Neural cell (in vitro differentiated cells): Measurements from ENCODE around the gene ENDOV. TPM values are rescaled to one million over a fixed set of nuclear protein-coding genes. Genes with fewer than 3 reads are reported as not detected.

Experiments
- H2AFZ ChIP-seq: fragments of 200-600, 300-800 bp; sonication (generic), shearing (Covaris generic); 2 replicates; pipeline ENCODE4 v1.6.0; 2014; ENCODE audit warnings: low read depth, mild to moderate bottlenecking, antibody characterized with exemption, low read length, moderate library complexity
- H3F3A ChIP-seq: fragments of 200-600 bp; shearing (Covaris generic); 2 replicates; pipeline ENCODE4 v1.6.1; 2016; ENCODE audit warnings: mild to moderate bottlenecking, moderate library complexity, mixed read lengths, antibody characterized with exemption, low read length; ENCODE audit not compliant: insufficient read depth, poor library complexity, severe bottlenecking
- H3K27ac ChIP-seq: fragments of 200-600, 300-800 bp; sonication (generic), shearing (Covaris generic); 2 replicates; pipeline ENCODE4 v1.5.1; 2014; ENCODE audit warnings: mild to moderate bottlenecking, low read length, moderate library complexity
- H3K27me3 ChIP-seq: fragments of 300-800, 200-600 bp; sonication (generic), shearing (Covaris generic); 2 replicates; pipeline ENCODE4 v1.6.0; 2014; ENCODE audit warnings: mild to moderate bottlenecking, low read depth, low read length, moderate library complexity; ENCODE audit not compliant: insufficient read depth
- H3K36me3 ChIP-seq: fragments of 300-800, 200-600 bp; sonication (generic), shearing (Covaris generic); 2 replicates; pipeline ENCODE4 v1.5.1; 2014; ENCODE audit warnings: mild to moderate bottlenecking, antibody characterized with exemption, low read length, moderate library complexity; ENCODE audit not compliant: insufficient read depth
- H3K4me2 ChIP-seq: fragments of 300-800, 200-600 bp; sonication (generic), shearing (Covaris generic); 2 replicates; pipeline ENCODE4 v1.6.0; 2014; ENCODE audit warnings: mild to moderate bottlenecking, low read length
- H3K4me3 ChIP-seq: fragments of 300-800, 200-600 bp; sonication (generic), shearing (Covaris generic); 2 replicates; pipeline ENCODE4 v1.5.1; 2014; ENCODE audit warnings: mild to moderate bottlenecking, low read length, moderate library complexity
- H3K79me2 ChIP-seq: fragments of 200-600 bp; shearing (Covaris generic); replicated peaks from 2 replicates; pipeline ENCODE4 v1.6.0; 2014; ENCODE audit warnings: mild to moderate bottlenecking, low read length, moderate library complexity; ENCODE audit not compliant: insufficient read depth
- H3K9ac ChIP-seq: fragments of 300-800, 200-600 bp; sonication (generic), shearing (Covaris generic); 2 replicates; pipeline ENCODE4 v1.6.1; 2016; ENCODE audit warnings: mild to moderate bottlenecking, low read length, mixed read lengths
- H3K9me2 ChIP-seq: fragments of 200-600 bp; shearing (Covaris generic); 2 replicates; pipeline ENCODE4 v1.6.1; 2016; ENCODE audit warnings: mild to moderate bottlenecking, low read length, mixed read lengths; ENCODE audit not compliant: insufficient read depth
- H3K9me3 ChIP-seq: fragments of 200-600, 300-800 bp; sonication (generic), shearing (Covaris generic); 2 replicates; pipeline ENCODE4 v1.6.1; 2016; ENCODE audit warnings: mild to moderate bottlenecking, mixed run types, low read length, moderate library complexity, mixed read lengths
- H4K20me1 ChIP-seq: fragments of 200-600 bp; shearing (Covaris generic); 2 replicates; pipeline ENCODE4 v1.6.1; 2016; ENCODE audit warnings: mild to moderate bottlenecking, mixed run types; ENCODE audit not compliant: insufficient read depth
- CTCF ChIP-seq: fragments of 450-650 bp; IDR thresholded peaks from 2 replicates; pipeline ENCODE4 v1.5.1; 2014; ENCODE audit warnings: antibody characterized with exemption, mild to moderate bottlenecking, moderate library complexity; ENCODE audit not compliant: poor library complexity, severe bottlenecking
- EP300 ChIP-seq: fragments of 450-650 bp; conservative IDR thresholded peaks from 2 replicates; pipeline ENCODE4 v1.6.1; 2014; ENCODE audit warnings: antibody characterized with exemption, mild to moderate bottlenecking, moderate library complexity; ENCODE audit not compliant: poor library complexity, severe bottlenecking
- EZH2 ChIP-seq: fragments of 200-600, 300-800 bp; shearing (Covaris generic), sonication (generic); IDR thresholded peaks from 2 replicates; pipeline ENCODE4 v1.6.1; 2014; ENCODE audit warnings: antibody characterized with exemption, low read length, borderline replicate concordance, mild to moderate bottlenecking; ENCODE audit not compliant: insufficient read depth, poor library complexity, severe bottlenecking
- MXI1 ChIP-seq: fragments of 450-650 bp; conservative IDR thresholded peaks from 2 replicates; pipeline ENCODE4 v1.6.1; 2014; ENCODE audit warnings: antibody characterized with exemption, mild to moderate bottlenecking; ENCODE audit not compliant: poor library complexity, severe bottlenecking
- POLR2AphosphoS5 ChIP-seq: IDR thresholded peaks from 2 replicates; pipeline ENCODE4 v1.6.1; 2012
- RAD21 ChIP-seq: fragments of 450-650 bp; conservative IDR thresholded peaks from 2 replicates; pipeline ENCODE4 v1.6.1; 2014; ENCODE audit warnings: antibody characterized with exemption, mild to moderate bottlenecking, moderate library complexity
- REST ChIP-seq: IDR thresholded peaks from 2 replicates; pipeline ENCODE4 v1.6.1; 2012; ENCODE audit warnings: borderline replicate concordance
- SMC3 ChIP-seq: fragments of 450-650 bp; conservative IDR thresholded peaks from 2 replicates; pipeline ENCODE4 v1.6.1; 2014; ENCODE audit warnings: antibody characterized with exemption, mild to moderate bottlenecking, moderate library complexity; ENCODE audit not compliant: poor library complexity
- TAF1 ChIP-seq: IDR thresholded peaks from 2 replicates; pipeline ENCODE4 v1.6.1; 2012; ENCODE audit warnings: low read depth
- polyA plus RNA-seq: library from polyadenylated mRNA; depleted of rRNA; stranded (reverse); fragments of >200 nt; gene quantifications from 2 replicates; pipeline ENCODE4 v1.2.3, GENCODE V29; 2014

ENDOV gene
- polyA plus RNA-seq, 1 donor from 2014 or later: 31.2 TPM

DNA sequence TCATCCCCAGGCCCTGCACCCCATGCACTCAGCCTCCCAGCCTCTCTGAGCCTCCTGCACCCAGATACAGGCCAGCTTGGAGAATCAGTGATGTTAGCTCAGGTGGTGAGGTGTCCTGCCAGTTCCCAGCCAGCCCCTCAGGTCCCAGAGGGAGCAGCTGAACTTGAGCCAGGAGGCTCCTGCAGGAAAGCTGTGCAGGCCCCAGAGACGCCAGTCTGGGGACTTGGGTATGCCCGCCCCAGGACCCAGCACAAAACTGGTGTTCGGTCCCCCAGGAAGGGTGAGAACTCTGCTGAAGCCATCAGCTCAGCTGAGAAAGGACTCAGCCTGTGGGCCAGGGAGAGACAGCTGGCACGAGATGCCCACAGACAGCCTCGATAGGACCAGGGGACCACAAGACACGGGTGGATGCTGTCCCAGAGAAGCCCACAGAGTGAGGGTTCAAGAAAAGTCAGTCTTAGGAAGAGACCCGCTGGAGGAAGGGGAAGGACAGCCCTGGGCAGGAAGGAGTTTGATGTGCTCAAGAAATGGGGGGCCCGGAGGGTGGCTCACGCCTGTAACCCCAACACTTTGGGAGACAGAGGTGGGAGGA lies 11.0 kb downstream of the ENDOV start:
- Histone ChIP-seq H3F3A (no peaks in the 10 kb centered on the region), H3K27ac (no peak overlapping the region), H2AFZ (no peak overlapping the region), H3K4me3 (no peak overlapping the region), H3K9me3 (no peaks in the 10 kb centered on the region), H3K79me2 (no peaks in the 10 kb centered on the region), H3K36me3 (no peaks in the 10 kb centered on the region), H4K20me1 (no peaks in the 10 kb centered on the region), H3K9ac (no peak overlapping the region), H3K27me3 (no peaks in the 10 kb centered on the region), H3K4me2 (no peak overlapping the region), H3K9me2 (no peaks in the 10 kb centered on the region)
- TF ChIP-seq EP300 (no peak), MXI1 (no peak), EZH2 (no peak), REST (no peak), TAF1 (no peak), RAD21 (no peak), CTCF (no peak), SMC3 (no peak)

DNA sequence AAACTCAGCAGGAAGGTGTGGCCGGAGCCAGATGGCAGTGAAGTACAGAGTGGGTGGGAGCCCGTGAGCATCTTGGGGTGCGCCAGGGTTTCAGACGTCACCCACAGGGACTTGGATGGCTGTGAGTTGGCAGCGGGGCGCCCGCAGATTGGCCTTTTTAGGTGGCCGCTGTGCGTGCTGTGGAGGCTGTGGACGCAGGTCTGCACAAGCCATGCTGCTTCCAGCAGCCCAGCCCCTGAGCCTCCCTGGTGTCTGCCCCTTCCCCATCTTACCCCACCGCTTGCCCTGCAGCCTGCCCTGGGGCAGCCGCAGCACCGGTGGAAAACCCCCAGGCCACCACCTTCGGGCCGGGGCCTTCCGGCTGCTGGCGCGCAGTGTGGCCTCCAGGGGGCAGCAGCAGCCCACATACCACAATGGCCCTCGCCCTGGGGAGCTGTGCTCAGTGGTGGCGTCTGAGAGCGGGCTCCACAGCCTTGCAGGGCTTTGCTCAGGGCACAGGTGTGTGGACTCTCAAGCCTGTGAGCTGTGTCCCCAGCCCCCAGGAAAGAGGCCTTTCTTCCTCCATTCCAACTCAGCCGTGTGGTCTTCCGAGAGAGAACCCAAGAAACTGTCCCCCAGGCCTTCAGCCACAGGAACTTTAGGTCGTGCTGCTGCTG lies 11.8 kb downstream of the ENDOV start:
- Histone ChIP-seq H3K9me3 (no peaks in the 10 kb centered on the region), H3K27ac (no peak overlapping the region), H3F3A (no peaks in the 10 kb centered on the region), H3K36me3 (no peaks in the 10 kb centered on the region), H3K79me2 (no peaks in the 10 kb centered on the region), H3K4me2 (no peak overlapping the region), H4K20me1 (no peaks in the 10 kb centered on the region), H3K4me3 (no peak overlapping the region), H3K9me2 (no peaks in the 10 kb centered on the region), H3K27me3 (no peaks in the 10 kb centered on the region), H3K9ac (no peak overlapping the region), H2AFZ (no peak overlapping the region)
- no peak for TF ChIP-seq TAF1
- no peak for TF ChIP-seq MXI1
- TF ChIP-seq POLR2AphosphoS5: no peak
- no peak for TF ChIP-seq EZH2
- TF ChIP-seq EP300: no peak
- TF ChIP-seq CTCF: peak; percentile 99
- peak; percentile 100 for TF ChIP-seq SMC3
- TF ChIP-seq REST: no peak
- TF ChIP-seq RAD21: peak; percentile 100
